OCI-LY7 (cell line): ENCODE results near the gene FOXN3. TPM values are rescaled to one million over a fixed set of nuclear protein-coding genes. Genes with fewer than 3 reads are reported as not detected.
A peak's percentile ranks its signal among the peaks of the same experiment; 100 is the strongest.

Source experiments
- BruUV-seq: library from RNA; stranded (reverse); fragments of 400-500 nt; replicated peaks from 2 replicates; lab custom pipeline; 2021; lab: Mats Ljungman, UMichigan
- CTCF ChIA-PET: fragments of 300-600 bp; sonication (Branson Sonifier 250); formaldehyde crosslinking; loops from one replicate; lab custom pipeline; 2022; ENCODE audit warnings: antibody characterized with exemption; ENCODE audit not compliant: unreplicated experiment; lab: Charles Lee
- POLR2A ChIA-PET: fragments of 300-600 bp; sonication (Branson Sonifier 250); formaldehyde crosslinking; loops from one replicate; lab custom pipeline; 2022; ENCODE audit warnings: antibody characterized with exemption; lab: Charles Lee
- DNase-seq: peaks from one replicate; pipeline ENCODE4 v3.0.0-alpha.2; 2015; ENCODE audit warnings: low spot score
- H2AFZ ChIP-seq: fragments of 200-600 bp; sonication (generic), shearing (Covaris generic); 2 replicates; pipeline ENCODE4 v1.6.1; 2014; ENCODE audit warnings: mild to moderate bottlenecking, antibody characterized with exemption, low read length, moderate library complexity
- H3K27ac ChIP-seq: fragments of 200-600 bp; sonication (generic); 2 replicates; pipeline ENCODE4 v1.5.1; 2014; ENCODE audit warnings: mixed run types, low read depth, mild to moderate bottlenecking, moderate library complexity, low read length, inconsistent platforms; ENCODE audit not compliant: poor library complexity, severe bottlenecking
- H3K36me3 ChIP-seq: fragments of 200-600 bp; sonication (generic); 2 replicates; pipeline ENCODE4 v1.6.1; 2014; ENCODE audit warnings: mild to moderate bottlenecking, antibody characterized with exemption, low read length, moderate library complexity, mixed read lengths; ENCODE audit not compliant: insufficient read depth
- H3K4me1 ChIP-seq: fragments of 200-600 bp; sonication (generic); 2 replicates; pipeline ENCODE4 v1.5.1; 2014; ENCODE audit warnings: mild to moderate bottlenecking, low read length; ENCODE audit not compliant: insufficient read depth, poor library complexity, severe bottlenecking
- H3K4me2 ChIP-seq: fragments of 200-600 bp; sonication (generic); 2 replicates; pipeline ENCODE4 v1.6.1; 2014; ENCODE audit warnings: mild to moderate bottlenecking, low read length
- H3K4me3 ChIP-seq: fragments of 200-600 bp; sonication (generic); 2 replicates; pipeline ENCODE4 v1.5.1; 2014; ENCODE audit warnings: mild to moderate bottlenecking, low read depth, low read length; ENCODE audit not compliant: poor library complexity, severe bottlenecking
- H3K79me2 ChIP-seq: fragments of 200-600 bp; sonication (generic); 2 replicates; pipeline ENCODE4 v1.6.1; 2016; ENCODE audit warnings: low read depth, mild to moderate bottlenecking, low read length, moderate library complexity, mixed read lengths; ENCODE audit not compliant: insufficient read depth
- H3K9me2 ChIP-seq: fragments of 200-600 bp; sonication (generic); 2 replicates; pipeline ENCODE4 v1.6.1; 2016; ENCODE audit warnings: mild to moderate bottlenecking, low read length, mixed read lengths; ENCODE audit not compliant: insufficient read depth
- H3K9me3 ChIP-seq: fragments of 200-600 bp; sonication (generic); 2 replicates; pipeline ENCODE4 v1.6.1; 2014; ENCODE audit warnings: mild to moderate bottlenecking, mixed run types, low read length, mixed read lengths
- H4K20me1 ChIP-seq: fragments of 200-600 bp; sonication (generic); 2 replicates; pipeline ENCODE4 v1.6.1; 2014; ENCODE audit warnings: mild to moderate bottlenecking, antibody characterized with exemption, low read length, moderate library complexity, mixed read lengths; ENCODE audit not compliant: insufficient read depth
- CTCF ChIP-seq: fragments of 200-600 bp; sonication (generic); conservative IDR thresholded peaks from 2 replicates; pipeline ENCODE4 v1.5.1; 2014; ENCODE audit warnings: mild to moderate bottlenecking, antibody characterized with exemption, low read length, moderate library complexity, mixed read lengths
- EZH2phosphoT487 ChIP-seq: fragments of 200-600 bp; sonication (generic); IDR thresholded peaks from 2 replicates; pipeline ENCODE4 v1.6.1; 2018; ENCODE audit warnings: low read depth, borderline replicate concordance, mild to moderate bottlenecking, mixed run types, antibody characterized with exemption, low read length, moderate library complexity, mixed read lengths
- intact Hi-C: fragments of 100-400 bp; cut with micrococcal nuclease; formaldehyde crosslinking; loops from one replicate; pipeline ENCODE4 v1.10.0; 2022; ENCODE audit not compliant: unreplicated experiment
- total RNA-seq, 2 experiments: library from RNA; depleted of rRNA in 1 of 2; stranded (reverse); fragments of >200 nt in 1 of 2; shearing (Covaris generic) in 1 of 2; gene quantifications; 2 replicates each; pipeline ENCODE4 v1.2.3, GENCODE V29; 2014 to 2022

Gene FOXN3
- total RNA-seq, 2 experiments from 2014 or later: 77.7 to 102 TPM

- H3K79me2 ChIP-seq: peaks cover 34% of the 10 kb centered on the region
- ChIA-PET CTCF (interaction anchor here (0.5 kb wide), 1 partner anchor 1031 kb away, joined by 3 read pairs; no protein-coding TSS in a partner anchor), POLR2A (interaction anchor here (0.6 to 2.3 kb wide), 14 partner anchors 10 to 492 kb away, joined by 3 to 9 read pairs (median 3); no protein-coding TSS in a partner anchor)
- peak; percentile 96 for DNase-seq
- no peaks in the 10 kb centered on the region for H4K20me1 ChIP-seq
- TF ChIP-seq CTCF (no peak), EZH2phosphoT487 (no peak)
- H3K36me3 ChIP-seq: peaks cover 30% of the 10 kb centered on the region
- peak overlapping the region; percentile 99 for H3K4me3 ChIP-seq
- no peak overlapping the region for H2AFZ ChIP-seq
- intact Hi-C loops: loop anchor here (1.0 to 5.0 kb wide), 7 partner anchors 32 to 501 kb away; no protein-coding TSS in a partner anchor
- BruUV-seq: no TSS peak
- peak overlapping the region; percentile 95 for H3K4me2 ChIP-seq
- no peaks in the 10 kb centered on the region for H3K9me3 ChIP-seq
- H3K27ac ChIP-seq: peak overlapping the region; percentile 70
- peaks cover 42% of the 10 kb centered on the region for H3K4me1 ChIP-seq
- H3K9me2 ChIP-seq: no peaks in the 10 kb centered on the region
Measured at GRCh38 chr14:89416002-89416995, 734 bp downstream of the FOXN3 start.

GRCh38 chr14:89415159-89415558, 1.9 kb downstream of the FOXN3 start:
- peak overlapping the region; percentile 95 for H3K4me2 ChIP-seq
- TSS peak; percentile 61 for BruUV-seq

More at GRCh38 chr14:89415159-89415558, 1.9 kb downstream of the FOXN3 start:
- Histone ChIP-seq H3K79me2 (peaks cover 46% of the 10 kb centered on the region), H3K9me2 (no peaks in the 10 kb centered on the region), H2AFZ (no peak overlapping the region), H3K27ac (no peak overlapping the region), H3K4me1 (peaks cover 53% of the 10 kb centered on the region), H3K9me3 (no peaks in the 10 kb centered on the region), H4K20me1 (no peaks in the 10 kb centered on the region), H3K4me3 (peak overlapping the region; percentile 99), H3K36me3 (peaks cover 40% of the 10 kb centered on the region)
- TF ChIP-seq CTCF (no peak), EZH2phosphoT487 (no peak)
- ChIA-PET POLR2A (interaction anchor here (0.6 to 2.3 kb wide), 12 partner anchors 9 to 1413 kb away, joined by 3 to 9 read pairs (median 3); no protein-coding TSS in a partner anchor), CTCF (interaction anchor here (0.8 kb wide), 1 partner anchor 108 kb away, joined by 3 read pairs; no protein-coding TSS in a partner anchor)
- DNase-seq: no peak
- intact Hi-C loops: loop anchor here (5.0 kb wide), 3 partner anchors 202 to 502 kb away; no protein-coding TSS in a partner anchor
